ENCODE results near the gene UNG.

Gene UNG

GRCh38 chr12:109082751-109083150, 14.6 kb upstream of the UNG start:
- H3K4me3 ChIP-seq (replicated peaks; ENCODE audit: insufficient read depth, low read length) = no peak overlapping the region
- DNase-seq (ENCODE audit: low read depth in 1 of 2, low spot score in 1 of 2) = no peak
- no peak overlapping the region for H3K27ac ChIP-seq (replicated peaks)
- H3K27me3 ChIP-seq (ENCODE audit: insufficient read depth, poor library complexity, severe bottlenecking) = no peaks in the 10 kb centered on the region
- TF ChIP-seq GABPA (IDR thresholded peaks at IDR 0.05; ENCODE audit: low read depth) = no peak
- TF ChIP-seq CTCF (IDR thresholded peaks at IDR 0.05; ENCODE audit: insufficient read depth, low read length) = no peak
- no peak for TF ChIP-seq POLR2AphosphoS5 (IDR thresholded peaks at IDR 0.05; ENCODE audit: low read depth)
- no peak for TF ChIP-seq REST (IDR thresholded peaks at IDR 0.05; ENCODE audit: insufficient replicate concordance, low read depth)

GRCh38 chr12:109084425-109084824, 13.0 kb upstream of the UNG start:
- no peak overlapping the region for H3K27ac ChIP-seq (replicated peaks)
- TF ChIP-seq REST (IDR thresholded peaks at IDR 0.05; ENCODE audit: insufficient replicate concordance, low read depth) (no peak), CTCF (IDR thresholded peaks at IDR 0.05; ENCODE audit: insufficient read depth, low read length) (no peak), SPI1 (IDR thresholded peaks at IDR 0.05; ENCODE audit: borderline replicate concordance, low read depth) (no peak), GABPA (IDR thresholded peaks at IDR 0.05; ENCODE audit: low read depth) (no peak), POLR2AphosphoS5 (IDR thresholded peaks at IDR 0.05; ENCODE audit: low read depth) (no peak)

GRCh38 chr12:109085590-109085989, 11.8 kb upstream of the UNG start:
- no peak overlapping the region for H3K27ac ChIP-seq (replicated peaks)
- TF ChIP-seq CTCF (IDR thresholded peaks at IDR 0.05; ENCODE audit: insufficient read depth, low read length) = no peak
- TF ChIP-seq POLR2AphosphoS5 (IDR thresholded peaks at IDR 0.05; ENCODE audit: low read depth) = no peak
- no peak for TF ChIP-seq SPI1 (IDR thresholded peaks at IDR 0.05; ENCODE audit: borderline replicate concordance, low read depth)
- no peak for TF ChIP-seq REST (IDR thresholded peaks at IDR 0.05; ENCODE audit: insufficient replicate concordance, low read depth)
- no peak for TF ChIP-seq GABPA (IDR thresholded peaks at IDR 0.05; ENCODE audit: low read depth)
- no peak for DNase-seq (ENCODE audit: low read depth in 1 of 2, low spot score in 1 of 2)

More at GRCh38 chr12:109084425-109084824, 13.0 kb upstream of the UNG start:
- Histone ChIP-seq H3K4me3 (replicated peaks; ENCODE audit: insufficient read depth, low read length) (no peak overlapping the region), H3K27me3 (ENCODE audit: insufficient read depth, poor library complexity, severe bottlenecking) (no peaks in the 10 kb centered on the region)
- no peak for DNase-seq (ENCODE audit: low read depth in 1 of 2, low spot score in 1 of 2)

More at GRCh38 chr12:109085590-109085989, 11.8 kb upstream of the UNG start:
- H3K4me3 ChIP-seq (replicated peaks; ENCODE audit: insufficient read depth, low read length) = no peak overlapping the region
- no peaks in the 10 kb centered on the region for H3K27me3 ChIP-seq (ENCODE audit: insufficient read depth, poor library complexity, severe bottlenecking)

Measured in HL-60 (cell line).